Panc1 (cell line): ENCODE measurements around the gene MRAP. TPM values are rescaled to one million over a fixed set of nuclear protein-coding genes. Genes with fewer than 3 reads are reported as not detected.

Experiments used
- ATAC-seq: fragments of 200-7000 bp; cut with Tn5 transposase; 2 replicates; pipeline ENCODE4 v1.9.1; 2020; ENCODE audit warnings: mild to moderate bottlenecking, moderate library complexity
- BruUV-seq: library from RNA; stranded (reverse); fragments of 400-500 nt; replicated peaks from 2 replicates; lab custom pipeline; 2021; lab: Mats Ljungman, UMichigan
- CTCF ChIA-PET: fragments of 300-600 bp; sonication (Branson Sonifier 250); formaldehyde crosslinking; loops from one replicate; lab custom pipeline; 2022; ENCODE audit warnings: antibody characterized with exemption; lab: Charles Lee
- POLR2A ChIA-PET: fragments of 300-600 bp; sonication (Branson Sonifier 250); formaldehyde crosslinking; loops from one replicate; lab custom pipeline; 2022; ENCODE audit warnings: antibody characterized with exemption; lab: Charles Lee
- DNase-seq: peaks from one replicate; pipeline ENCODE4 v3.0.0-alpha.2; 2010; ENCODE audit warnings: low read depth, low spot score
- H3K27ac ChIP-seq: 2 replicates; pipeline ENCODE4 v1.5.1; 2011; ENCODE audit warnings: mild to moderate bottlenecking, low read length, inconsistent platforms
- H3K27me3 ChIP-seq: fragments of 200-500 bp; sonication (Bioruptor generic); 2 replicates; pipeline ENCODE4 v1.6.0; 2014; ENCODE audit warnings: low read length, inconsistent platforms; ENCODE audit not compliant: control insufficient read depth, insufficient read depth
- H3K36me3 ChIP-seq: fragments of 200-500 bp; sonication (Bioruptor generic); 2 replicates; pipeline ENCODE4 v1.5.1; 2014; ENCODE audit warnings: inconsistent platforms, mild to moderate bottlenecking, low read length, moderate library complexity; ENCODE audit not compliant: control insufficient read depth, insufficient read depth
- H3K4me1 ChIP-seq: 2 replicates; pipeline ENCODE4 v1.5.1; 2011; ENCODE audit warnings: inconsistent platforms, mild to moderate bottlenecking, low read length, moderate library complexity; ENCODE audit not compliant: control insufficient read depth, insufficient read depth
- H3K4me3 ChIP-seq, 2 experiments: 2 replicates each; pipeline ENCODE4 v1.5.1; 2011 to 2012; ENCODE audit warnings: low read depth in 2 of 2, low read length in 2 of 2, mild to moderate bottlenecking in 2 of 2, inconsistent platforms in 1 of 2, moderate library complexity in 1 of 2
- H3K9me3 ChIP-seq: fragments of 200-500 bp; sonication (Bioruptor generic); 2 replicates; pipeline ENCODE4 v1.5.1; 2014; ENCODE audit warnings: low read depth, mild to moderate bottlenecking, inconsistent platforms, low read length, moderate library complexity; ENCODE audit not compliant: control insufficient read depth, insufficient read depth
- CTCF ChIP-seq: fragments of 450-650 bp; IDR thresholded peaks from 2 replicates; pipeline ENCODE4 v1.5.1; 2017; ENCODE audit warnings: mild to moderate bottlenecking
- POLR2AphosphoS5 ChIP-seq: IDR thresholded peaks from 2 replicates; pipeline ENCODE4 v1.6.1; 2012; ENCODE audit warnings: mild to moderate bottlenecking, low read depth, low read length, moderate library complexity
- SIN3A ChIP-seq: IDR thresholded peaks from 2 replicates; pipeline ENCODE4 v1.6.1; 2012; ENCODE audit warnings: low read depth, mild to moderate bottlenecking, low read length, moderate library complexity, borderline replicate concordance; ENCODE audit not compliant: insufficient read depth
- TCF7L2 ChIP-seq: IDR thresholded peaks from 2 replicates; pipeline ENCODE4 v1.6.1; 2011; ENCODE audit warnings: mild to moderate bottlenecking, low read depth, low read length, inconsistent platforms
- in situ Hi-C: cut with HindIII; loops from 2 replicates; pipeline ENCODE4 v1.10.0; 2016; ENCODE audit warnings: low sequenced_read_pairs, low pct_unique_long_range_greater_than_20kb
- intact Hi-C: fragments of 100-400 bp; cut with micrococcal nuclease; formaldehyde crosslinking; loops from one replicate; pipeline ENCODE4 v1.10.0; 2022; ENCODE audit not compliant: unreplicated experiment
- total RNA-seq: library from RNA; stranded (reverse); gene quantifications from one replicate; pipeline ENCODE4 v1.2.1, GENCODE V29; 2021; ENCODE audit not compliant: unreplicated experiment
- TF ChIP-seq, protein P1 (sequence below), 2 experiments: IDR thresholded peaks; 2 replicates each; pipeline ENCODE4 v1.6.1; 2011 to 2012; ENCODE audit warnings: low read depth in 2 of 2, control low read depth in 1 of 2, low read length in 1 of 2, mild to moderate bottlenecking in 1 of 2, moderate library complexity in 1 of 2; ENCODE audit not compliant: insufficient read depth in 1 of 2

The MRAP gene
- total RNA-seq, 1 experiment from 2014 or later, result not detected

- no peak for DNase-seq
- intact Hi-C loops (no loop called here), in situ Hi-C loops (no loop called here)
- no peaks in the 10 kb centered on the region for H3K4me1 ChIP-seq
- TF ChIP-seq POLR2AphosphoS5, result no peak
- TF ChIP-seq SIN3A, result no peak
- TF ChIP-seq CTCF, result no peak
- TF ChIP-seq TCF7L2, result no peak
- TF ChIP-seq, protein P1, sequence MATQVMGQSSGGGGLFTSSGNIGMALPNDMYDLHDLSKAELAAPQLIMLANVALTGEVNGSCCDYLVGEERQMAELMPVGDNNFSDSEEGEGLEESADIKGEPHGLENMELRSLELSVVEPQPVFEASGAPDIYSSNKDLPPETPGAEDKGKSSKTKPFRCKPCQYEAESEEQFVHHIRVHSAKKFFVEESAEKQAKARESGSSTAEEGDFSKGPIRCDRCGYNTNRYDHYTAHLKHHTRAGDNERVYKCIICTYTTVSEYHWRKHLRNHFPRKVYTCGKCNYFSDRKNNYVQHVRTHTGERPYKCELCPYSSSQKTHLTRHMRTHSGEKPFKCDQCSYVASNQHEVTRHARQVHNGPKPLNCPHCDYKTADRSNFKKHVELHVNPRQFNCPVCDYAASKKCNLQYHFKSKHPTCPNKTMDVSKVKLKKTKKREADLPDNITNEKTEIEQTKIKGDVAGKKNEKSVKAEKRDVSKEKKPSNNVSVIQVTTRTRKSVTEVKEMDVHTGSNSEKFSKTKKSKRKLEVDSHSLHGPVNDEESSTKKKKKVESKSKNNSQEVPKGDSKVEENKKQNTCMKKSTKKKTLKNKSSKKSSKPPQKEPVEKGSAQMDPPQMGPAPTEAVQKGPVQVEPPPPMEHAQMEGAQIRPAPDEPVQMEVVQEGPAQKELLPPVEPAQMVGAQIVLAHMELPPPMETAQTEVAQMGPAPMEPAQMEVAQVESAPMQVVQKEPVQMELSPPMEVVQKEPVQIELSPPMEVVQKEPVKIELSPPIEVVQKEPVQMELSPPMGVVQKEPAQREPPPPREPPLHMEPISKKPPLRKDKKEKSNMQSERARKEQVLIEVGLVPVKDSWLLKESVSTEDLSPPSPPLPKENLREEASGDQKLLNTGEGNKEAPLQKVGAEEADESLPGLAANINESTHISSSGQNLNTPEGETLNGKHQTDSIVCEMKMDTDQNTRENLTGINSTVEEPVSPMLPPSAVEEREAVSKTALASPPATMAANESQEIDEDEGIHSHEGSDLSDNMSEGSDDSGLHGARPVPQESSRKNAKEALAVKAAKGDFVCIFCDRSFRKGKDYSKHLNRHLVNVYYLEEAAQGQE (IDR thresholded peaks at IDR 0.05; ENCODE audit: insufficient read depth in 1 of 2, low read depth in 2 of 2, low read length in 1 of 2), result no peak
- H3K27me3 ChIP-seq, result no peaks in the 10 kb centered on the region
- H3K9me3 ChIP-seq, result no peaks in the 10 kb centered on the region
- ChIA-PET CTCF (no interaction called here), POLR2A (no interaction called here)
- no peak overlapping the region for H3K27ac ChIP-seq
- no peak overlapping the region for H3K4me3 ChIP-seq
- ATAC-seq, result no peak
- no TSS peak for BruUV-seq
- no peaks in the 10 kb centered on the region for H3K36me3 ChIP-seq
Observed at GRCh38 chr21:32285476-32285875, 13.2 kb upstream of the MRAP start.

DNA sequence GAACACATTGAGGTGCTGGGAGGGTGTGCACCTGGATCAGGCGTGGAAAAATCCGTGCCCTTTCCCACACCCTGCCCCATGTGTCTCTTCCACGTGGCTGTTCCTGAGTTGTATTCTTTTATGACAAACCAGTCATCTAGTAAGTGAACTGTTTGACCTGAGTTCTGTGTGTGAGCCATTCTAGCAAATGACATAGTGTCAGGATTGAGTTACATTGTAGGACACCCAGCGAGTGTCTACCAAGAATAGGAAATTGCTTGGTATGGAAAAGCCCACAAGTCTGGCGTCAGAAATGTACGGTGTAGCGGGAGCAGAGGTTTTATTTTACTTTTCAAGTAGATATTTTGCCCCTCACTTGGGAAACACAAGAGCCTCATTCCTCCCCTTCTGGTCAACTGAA lies 1.2 kb upstream of the MRAP start:
- Histone ChIP-seq H3K36me3 (no peaks in the 10 kb centered on the region; the same call in 1 of the 2 replicates), H3K27ac (no peak overlapping the region), H3K4me3 (no peak overlapping the region), H3K27me3 (no peaks in the 10 kb centered on the region), H3K9me3 (no peaks in the 10 kb centered on the region), H3K4me1 (no peaks in the 10 kb centered on the region)
- DNase-seq, result no peak
- no TSS peak for BruUV-seq
- ChIA-PET CTCF (no interaction called here), POLR2A (no interaction called here)
- ATAC-seq, result no peak
- intact Hi-C loops (no loop called here), in situ Hi-C loops (no loop called here)
- no peak for TF ChIP-seq SIN3A
- TF ChIP-seq, protein P1 (IDR thresholded peaks at IDR 0.05; ENCODE audit: insufficient read depth in 1 of 2, low read depth in 2 of 2, low read length in 1 of 2), result no peak
- no peak for TF ChIP-seq POLR2AphosphoS5
- no peak for TF ChIP-seq CTCF
- no peak for TF ChIP-seq TCF7L2
